Neural cell (in vitro differentiated cells): ENCODE results near the gene GFPT2. TPM values are rescaled to one million over a fixed set of nuclear protein-coding genes. Genes with fewer than 3 reads are reported as not detected.

Source experiments
- H2AFZ ChIP-seq: fragments of 200-600, 300-800 bp; sonication (generic), shearing (Covaris generic); 2 replicates; pipeline ENCODE4 v1.6.0; 2014; ENCODE audit warnings: low read depth, mild to moderate bottlenecking, antibody characterized with exemption, low read length, moderate library complexity
- H3F3A ChIP-seq: fragments of 200-600 bp; shearing (Covaris generic); 2 replicates; pipeline ENCODE4 v1.6.1; 2016; ENCODE audit warnings: mild to moderate bottlenecking, moderate library complexity, mixed read lengths, antibody characterized with exemption, low read length; ENCODE audit not compliant: insufficient read depth, poor library complexity, severe bottlenecking
- H3K27ac ChIP-seq: fragments of 200-600, 300-800 bp; sonication (generic), shearing (Covaris generic); 2 replicates; pipeline ENCODE4 v1.5.1; 2014; ENCODE audit warnings: mild to moderate bottlenecking, low read length, moderate library complexity
- H3K27me3 ChIP-seq: fragments of 300-800, 200-600 bp; sonication (generic), shearing (Covaris generic); 2 replicates; pipeline ENCODE4 v1.6.0; 2014; ENCODE audit warnings: mild to moderate bottlenecking, low read depth, low read length, moderate library complexity; ENCODE audit not compliant: insufficient read depth
- H3K36me3 ChIP-seq: fragments of 300-800, 200-600 bp; sonication (generic), shearing (Covaris generic); 2 replicates; pipeline ENCODE4 v1.5.1; 2014; ENCODE audit warnings: mild to moderate bottlenecking, antibody characterized with exemption, low read length, moderate library complexity; ENCODE audit not compliant: insufficient read depth
- H3K4me2 ChIP-seq: fragments of 300-800, 200-600 bp; sonication (generic), shearing (Covaris generic); 2 replicates; pipeline ENCODE4 v1.6.0; 2014; ENCODE audit warnings: mild to moderate bottlenecking, low read length
- H3K4me3 ChIP-seq: fragments of 300-800, 200-600 bp; sonication (generic), shearing (Covaris generic); 2 replicates; pipeline ENCODE4 v1.5.1; 2014; ENCODE audit warnings: mild to moderate bottlenecking, low read length, moderate library complexity
- H3K79me2 ChIP-seq: fragments of 200-600 bp; shearing (Covaris generic); replicated peaks from 2 replicates; pipeline ENCODE4 v1.6.0; 2014; ENCODE audit warnings: mild to moderate bottlenecking, low read length, moderate library complexity; ENCODE audit not compliant: insufficient read depth
- H3K9ac ChIP-seq: fragments of 300-800, 200-600 bp; sonication (generic), shearing (Covaris generic); 2 replicates; pipeline ENCODE4 v1.6.1; 2016; ENCODE audit warnings: mild to moderate bottlenecking, low read length, mixed read lengths
- H3K9me2 ChIP-seq: fragments of 200-600 bp; shearing (Covaris generic); 2 replicates; pipeline ENCODE4 v1.6.1; 2016; ENCODE audit warnings: mild to moderate bottlenecking, low read length, mixed read lengths; ENCODE audit not compliant: insufficient read depth
- H3K9me3 ChIP-seq: fragments of 200-600, 300-800 bp; sonication (generic), shearing (Covaris generic); 2 replicates; pipeline ENCODE4 v1.6.1; 2016; ENCODE audit warnings: mild to moderate bottlenecking, mixed run types, low read length, moderate library complexity, mixed read lengths
- H4K20me1 ChIP-seq: fragments of 200-600 bp; shearing (Covaris generic); 2 replicates; pipeline ENCODE4 v1.6.1; 2016; ENCODE audit warnings: mild to moderate bottlenecking, mixed run types; ENCODE audit not compliant: insufficient read depth
- CTCF ChIP-seq: fragments of 450-650 bp; IDR thresholded peaks from 2 replicates; pipeline ENCODE4 v1.5.1; 2014; ENCODE audit warnings: antibody characterized with exemption, mild to moderate bottlenecking, moderate library complexity; ENCODE audit not compliant: poor library complexity, severe bottlenecking
- EP300 ChIP-seq: fragments of 450-650 bp; conservative IDR thresholded peaks from 2 replicates; pipeline ENCODE4 v1.6.1; 2014; ENCODE audit warnings: antibody characterized with exemption, mild to moderate bottlenecking, moderate library complexity; ENCODE audit not compliant: poor library complexity, severe bottlenecking
- EZH2 ChIP-seq: fragments of 200-600, 300-800 bp; shearing (Covaris generic), sonication (generic); IDR thresholded peaks from 2 replicates; pipeline ENCODE4 v1.6.1; 2014; ENCODE audit warnings: antibody characterized with exemption, low read length, borderline replicate concordance, mild to moderate bottlenecking; ENCODE audit not compliant: insufficient read depth, poor library complexity, severe bottlenecking
- MXI1 ChIP-seq: fragments of 450-650 bp; conservative IDR thresholded peaks from 2 replicates; pipeline ENCODE4 v1.6.1; 2014; ENCODE audit warnings: antibody characterized with exemption, mild to moderate bottlenecking; ENCODE audit not compliant: poor library complexity, severe bottlenecking
- POLR2AphosphoS5 ChIP-seq: IDR thresholded peaks from 2 replicates; pipeline ENCODE4 v1.6.1; 2012
- RAD21 ChIP-seq: fragments of 450-650 bp; conservative IDR thresholded peaks from 2 replicates; pipeline ENCODE4 v1.6.1; 2014; ENCODE audit warnings: antibody characterized with exemption, mild to moderate bottlenecking, moderate library complexity
- REST ChIP-seq: IDR thresholded peaks from 2 replicates; pipeline ENCODE4 v1.6.1; 2012; ENCODE audit warnings: borderline replicate concordance
- SMC3 ChIP-seq: fragments of 450-650 bp; conservative IDR thresholded peaks from 2 replicates; pipeline ENCODE4 v1.6.1; 2014; ENCODE audit warnings: antibody characterized with exemption, mild to moderate bottlenecking, moderate library complexity; ENCODE audit not compliant: poor library complexity
- TAF1 ChIP-seq: IDR thresholded peaks from 2 replicates; pipeline ENCODE4 v1.6.1; 2012; ENCODE audit warnings: low read depth
- polyA plus RNA-seq: library from polyadenylated mRNA; depleted of rRNA; stranded (reverse); fragments of >200 nt; gene quantifications from 2 replicates; pipeline ENCODE4 v1.2.3, GENCODE V29; 2014

The GFPT2 gene
- polyA plus RNA-seq, 1 donor from 2014 or later, result 9.2 TPM

GRCh38 chr5:180399401-180400215, 46.5 kb upstream of the GFPT2 start:
- Histone ChIP-seq H3K9me2 (no peaks in the 10 kb centered on the region), H3K4me3 (no peak overlapping the region), H3K4me2 (no peak overlapping the region), H3K9me3 (peaks cover 3% of the 10 kb centered on the region), H3K27me3 (no peaks in the 10 kb centered on the region), H3K9ac (no peak overlapping the region), H3K27ac (no peak overlapping the region), H3K36me3 (no peaks in the 10 kb centered on the region), H3K79me2 (no peaks in the 10 kb centered on the region), H2AFZ (no peak overlapping the region), H4K20me1 (no peaks in the 10 kb centered on the region), H3F3A (no peaks in the 10 kb centered on the region)
- TF ChIP-seq POLR2AphosphoS5, result no peak

GRCh38 chr5:180396926-180397325, 43.8 kb upstream of the GFPT2 start:
- Histone ChIP-seq H3K9me3 (peaks cover 3% of the 10 kb centered on the region), H3F3A (no peaks in the 10 kb centered on the region), H3K36me3 (no peaks in the 10 kb centered on the region), H3K27me3 (no peaks in the 10 kb centered on the region), H3K4me3 (no peak overlapping the region), H3K27ac (no peak overlapping the region), H3K4me2 (no peak overlapping the region), H4K20me1 (no peaks in the 10 kb centered on the region), H3K79me2 (no peaks in the 10 kb centered on the region), H3K9me2 (no peaks in the 10 kb centered on the region), H3K9ac (no peak overlapping the region), H2AFZ (no peak overlapping the region)
- TF ChIP-seq EZH2 (no peak), RAD21 (no peak), EP300 (no peak), REST (no peak), MXI1 (no peak), CTCF (no peak), POLR2AphosphoS5 (no peak), SMC3 (no peak), TAF1 (no peak)
